Colonic mucosa (tissue), 4 donors: ENCODE measurements around the gene BCAS1. TPM values are rescaled to one million over a fixed set of nuclear protein-coding genes. Genes with fewer than 3 reads are reported as not detected.

ENCODE experiments used
- DNase-seq: peaks from one replicate; pipeline ENCODE4 v3.0.0-alpha.2; 2020
- H3K27ac ChIP-seq: fragments of 200-600 bp; one replicate; pipeline ENCODE4 v1.8.0; 2021
- H3K27me3 ChIP-seq: fragments of 200-600 bp; one replicate; pipeline ENCODE4 v1.8.0; 2021
- H3K36me3 ChIP-seq: fragments of 200-600 bp; one replicate; pipeline ENCODE4 v1.8.0; 2021
- H3K4me1 ChIP-seq: fragments of 200-600 bp; one replicate; pipeline ENCODE4 v1.8.0; 2021; ENCODE audit warnings: mild to moderate bottlenecking
- H3K4me3 ChIP-seq: fragments of 200-600 bp; one replicate; pipeline ENCODE4 v1.8.0; 2021
- H3K9ac ChIP-seq, 2 donors: one replicate each; pipeline ENCODE4 v1.7.0; 2013; ENCODE audit warnings: control low read depth in 2 of 2, low read depth in 2 of 2, low read length in 2 of 2
- H3K9me3 ChIP-seq: fragments of 200-600 bp; one replicate; pipeline ENCODE4 v1.8.0; 2021
- intact Hi-C: fragments of 100-400 bp; cut with DNase I; formaldehyde crosslinking; loops from one replicate; pipeline ENCODE4 v1.14.1; 2022
- total RNA-seq, 2 donors: library from RNA; stranded (reverse); fragmentation: NEBNext Ultra II Directional in 1 of 2; extraction: Animal tissue kit (Norgen Biotek cat#: 25700) in 1 of 2; gene quantifications; one replicate each; pipeline ENCODE4 v1.2.1, GENCODE V29; 2021
- TF ChIP-seq, protein P1 (sequence below): fragments of 200-600 bp; IDR thresholded peaks from one replicate; pipeline ENCODE4 v1.8.0; 2022; ENCODE audit warnings: antibody characterized with exemption, mild to moderate bottlenecking
- donor health status: healthy.
- donor health status: DM: no; HTN: no; CAD: no.
- donor health status: DM: no; HTN: no; CAD: no.

The BCAS1 gene
- total RNA-seq, 2 donors from 2014 or later: 67.9 to 154 TPM

DNA sequence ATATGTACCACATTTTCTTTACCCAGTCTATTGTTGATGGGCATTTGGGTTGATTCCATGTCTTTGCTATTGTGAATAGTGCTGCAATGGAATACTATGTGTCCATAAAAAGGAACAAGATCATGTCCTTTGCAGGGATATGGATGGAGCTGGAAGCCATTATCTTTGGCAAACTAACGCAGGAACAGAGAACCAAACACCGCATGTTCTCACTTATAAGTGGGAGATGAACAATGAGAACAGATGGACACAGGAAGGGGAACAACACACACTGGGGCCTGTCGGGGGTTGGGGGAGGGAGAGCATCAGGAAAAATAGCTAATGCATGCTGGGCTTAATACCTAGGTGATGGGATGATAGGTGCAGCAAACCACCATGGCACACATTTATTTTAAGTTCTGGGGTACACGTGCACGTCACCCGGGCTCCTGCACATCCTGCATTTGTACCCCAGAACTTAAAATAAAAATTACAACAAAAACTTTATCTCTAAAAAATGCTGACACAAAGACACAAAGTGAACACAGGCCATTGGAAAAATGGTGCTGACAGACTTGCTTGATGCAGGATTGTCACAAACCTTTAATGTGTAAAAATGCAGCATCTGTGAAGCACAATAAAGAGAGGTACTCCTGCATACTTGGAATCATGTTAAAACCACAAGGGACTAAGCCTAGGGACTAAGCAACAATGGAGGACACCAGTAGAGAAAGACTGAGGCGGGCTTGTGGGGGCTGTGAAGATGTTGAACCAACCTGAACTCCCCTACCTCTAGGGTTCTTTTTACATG is 48.8 kb downstream of the BCAS1 start:
- TF ChIP-seq, protein P1, sequence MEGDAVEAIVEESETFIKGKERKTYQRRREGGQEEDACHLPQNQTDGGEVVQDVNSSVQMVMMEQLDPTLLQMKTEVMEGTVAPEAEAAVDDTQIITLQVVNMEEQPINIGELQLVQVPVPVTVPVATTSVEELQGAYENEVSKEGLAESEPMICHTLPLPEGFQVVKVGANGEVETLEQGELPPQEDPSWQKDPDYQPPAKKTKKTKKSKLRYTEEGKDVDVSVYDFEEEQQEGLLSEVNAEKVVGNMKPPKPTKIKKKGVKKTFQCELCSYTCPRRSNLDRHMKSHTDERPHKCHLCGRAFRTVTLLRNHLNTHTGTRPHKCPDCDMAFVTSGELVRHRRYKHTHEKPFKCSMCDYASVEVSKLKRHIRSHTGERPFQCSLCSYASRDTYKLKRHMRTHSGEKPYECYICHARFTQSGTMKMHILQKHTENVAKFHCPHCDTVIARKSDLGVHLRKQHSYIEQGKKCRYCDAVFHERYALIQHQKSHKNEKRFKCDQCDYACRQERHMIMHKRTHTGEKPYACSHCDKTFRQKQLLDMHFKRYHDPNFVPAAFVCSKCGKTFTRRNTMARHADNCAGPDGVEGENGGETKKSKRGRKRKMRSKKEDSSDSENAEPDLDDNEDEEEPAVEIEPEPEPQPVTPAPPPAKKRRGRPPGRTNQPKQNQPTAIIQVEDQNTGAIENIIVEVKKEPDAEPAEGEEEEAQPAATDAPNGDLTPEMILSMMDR: no peak
- Histone ChIP-seq H3K27me3 (no peaks in the 10 kb centered on the region), H3K4me3 (no peak overlapping the region), H3K9ac (no peak overlapping the region), H3K36me3 (no peaks in the 10 kb centered on the region), H3K9me3 (no peaks in the 10 kb centered on the region), H3K27ac (no peak overlapping the region), H3K4me1 (no peaks in the 10 kb centered on the region)
- no peak for DNase-seq
- intact Hi-C loops: no loop called here

DNA sequence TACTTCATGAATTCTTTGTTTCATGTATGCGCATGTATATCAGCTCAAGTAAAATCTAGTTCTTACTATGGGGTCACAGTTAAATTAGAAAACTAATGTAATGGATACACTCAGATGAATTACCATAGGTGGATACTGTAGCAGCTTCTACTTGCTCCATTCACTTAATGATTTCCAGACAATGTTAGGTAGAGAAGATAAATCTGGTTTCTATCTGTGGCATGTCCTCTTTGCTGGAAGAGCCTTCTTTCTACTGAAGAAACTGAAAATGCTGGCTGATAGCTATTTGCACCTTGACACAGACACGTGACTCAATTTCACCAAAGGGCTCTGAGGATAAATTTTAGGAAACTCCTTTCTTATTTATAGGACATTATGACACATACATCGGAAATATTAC is 49.5 kb downstream of the BCAS1 start:
- TF ChIP-seq, protein P1: no peak
- DNase-seq: no peak
- Histone ChIP-seq H3K27me3 (no peaks in the 10 kb centered on the region), H3K9me3 (no peaks in the 10 kb centered on the region), H3K4me3 (no peak overlapping the region), H3K36me3 (no peaks in the 10 kb centered on the region), H3K4me1 (no peaks in the 10 kb centered on the region), H3K9ac (no peak overlapping the region), H3K27ac (no peak overlapping the region)
- intact Hi-C loops: no loop called here

DNA sequence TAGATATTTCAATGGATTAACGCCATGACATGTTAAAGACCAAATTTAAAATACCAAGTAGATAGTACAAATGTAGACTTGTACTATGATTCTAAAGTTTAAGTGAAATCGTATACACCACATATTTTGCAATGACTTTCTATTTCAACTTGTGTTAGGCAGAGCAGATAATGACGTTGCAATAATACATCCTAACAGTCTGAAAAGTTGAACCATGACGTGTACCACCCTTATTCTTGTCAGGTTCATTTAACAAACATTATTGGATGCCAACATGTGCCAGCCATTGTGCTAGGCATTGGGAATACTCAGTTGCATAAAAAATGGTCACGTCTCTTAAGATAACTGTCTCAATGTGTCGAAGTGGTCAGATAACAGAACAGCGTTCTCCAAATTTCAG is 50.0 kb downstream of the BCAS1 start:
- intact Hi-C loops: no loop called here
- H3K9ac ChIP-seq: no peak overlapping the region
- TF ChIP-seq, protein P1: no peak
- H3K36me3 ChIP-seq: no peaks in the 10 kb centered on the region
- no peaks in the 10 kb centered on the region for H3K27me3 ChIP-seq
- H3K4me1 ChIP-seq: no peaks in the 10 kb centered on the region
- no peaks in the 10 kb centered on the region for H3K9me3 ChIP-seq
- H3K4me3 ChIP-seq: no peak overlapping the region
- DNase-seq: no peak
- no peak overlapping the region for H3K27ac ChIP-seq

DNA sequence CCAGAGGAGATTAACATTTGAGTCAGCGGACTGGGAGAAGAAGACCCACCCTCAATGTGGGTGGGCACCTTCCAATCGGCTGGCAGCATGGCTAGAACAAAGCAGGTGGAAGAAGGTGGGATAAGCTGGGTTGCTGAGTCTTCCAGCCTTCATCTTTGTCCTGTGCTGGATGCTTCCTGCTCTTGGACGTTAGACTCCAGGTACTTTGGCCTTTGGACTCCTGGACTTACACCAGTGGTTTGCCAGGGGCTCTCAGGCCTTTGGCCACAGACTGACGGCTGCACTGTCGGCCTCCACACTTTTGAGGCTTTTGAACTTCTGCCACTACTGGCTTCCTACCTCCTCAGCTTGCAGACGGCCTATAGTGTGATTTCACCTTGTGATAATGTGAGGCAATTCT is 50.8 kb downstream of the BCAS1 start:
- Histone ChIP-seq H3K27ac (no peak overlapping the region), H3K4me3 (no peak overlapping the region), H3K9me3 (no peaks in the 10 kb centered on the region), H3K27me3 (no peaks in the 10 kb centered on the region), H3K4me1 (peaks cover 2% of the 10 kb centered on the region), H3K9ac (no peak overlapping the region), H3K36me3 (no peaks in the 10 kb centered on the region)
- DNase-seq: no peak
- TF ChIP-seq, protein P1: no peak
- intact Hi-C loops: no loop called here

DNA sequence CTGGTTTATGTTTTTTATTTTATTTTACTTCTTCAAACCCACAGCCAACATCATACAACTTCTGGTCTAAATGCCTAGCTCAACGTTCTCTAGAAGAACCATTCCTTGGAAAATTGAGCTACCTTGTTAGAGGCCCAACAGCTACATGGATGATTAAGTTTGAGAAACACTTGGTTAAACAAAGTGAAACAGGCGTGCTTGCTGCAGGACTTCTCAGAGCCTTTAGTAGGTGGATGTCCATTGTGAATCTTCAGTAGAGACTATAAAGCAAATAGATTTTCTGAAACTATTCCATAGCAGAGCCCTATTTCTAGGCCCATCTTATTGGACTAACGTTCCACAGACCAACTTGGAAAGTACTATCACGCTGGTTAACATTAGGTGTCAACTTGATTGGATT is 51.3 kb downstream of the BCAS1 start:
- intact Hi-C loops: no loop called here
- H3K27ac ChIP-seq: no peak overlapping the region
- H3K4me1 ChIP-seq: peaks cover 3% of the 10 kb centered on the region
- H3K27me3 ChIP-seq: no peaks in the 10 kb centered on the region
- no peak overlapping the region for H3K9ac ChIP-seq
- TF ChIP-seq, protein P1: no peak
- no peak for DNase-seq
- H3K4me3 ChIP-seq: no peak overlapping the region
- H3K36me3 ChIP-seq: no peaks in the 10 kb centered on the region
- no peaks in the 10 kb centered on the region for H3K9me3 ChIP-seq
